Keratinocyte (primary cell): ENCODE data around the gene RUFY3.

Experiments
- CTCF ChIP-seq, 3 experiments: IDR thresholded peaks in 1 of 3; conservative IDR thresholded peaks in 1 of 3; optimal IDR thresholded peaks in 1 of 3; 2 replicates in 2 of 3; 3 replicates in 1 of 3; pipeline versions ENCODE3 to v1.5.1; 2011; ENCODE audit warnings: low read length in 3 of 3, mild to moderate bottlenecking in 3 of 3, moderate library complexity in 2 of 3, control low read depth in 1 of 3, inconsistent platforms in 1 of 3; ENCODE audit not compliant: insufficient read depth in 2 of 3; ENCODE audit errors: extremely low read depth in 1 of 3
- EZH2 ChIP-seq: IDR thresholded peaks from one replicate; pipeline ENCODE4 v1.6.1; 2012; ENCODE audit warnings: inconsistent platforms, mild to moderate bottlenecking, low read length, moderate library complexity

GRCh38 chr4:70760662-70761061, 38.9 kb downstream of the RUFY3 start:
- TF ChIP-seq CTCF (optimal IDR thresholded peaks at IDR 0.05 in 1 of 3, IDR thresholded peaks at IDR 0.05 in 1 of 3, conservative IDR thresholded peaks at IDR 0.05 in 1 of 3; ENCODE audit: extremely low read depth in 1 of 3, insufficient read depth in 2 of 3, low read length in 3 of 3) (no peak), EZH2 (no peak)
